ENCODE data around the gene ZFYVE9.

- TF ChIP-seq POLR2A (IDR thresholded peaks at IDR 0.05) (no peak), CTCF (IDR thresholded peaks at IDR 0.05) (no peak)
Observed at GRCh38 chr1:52150946-52151345, 9.1 kb downstream of the ZFYVE9 start.

Data from esophagus squamous epithelium (tissue), 4 donors.